ENCODE data around the gene RAB8B. TPM values are rescaled to one million over a fixed set of nuclear protein-coding genes. Genes with fewer than 3 reads are reported as not detected.

RAB8B gene
- total RNA-seq, 3 donors from 2014 or later = 7.4 to 26.4 (median 18.3) TPM

DNA sequence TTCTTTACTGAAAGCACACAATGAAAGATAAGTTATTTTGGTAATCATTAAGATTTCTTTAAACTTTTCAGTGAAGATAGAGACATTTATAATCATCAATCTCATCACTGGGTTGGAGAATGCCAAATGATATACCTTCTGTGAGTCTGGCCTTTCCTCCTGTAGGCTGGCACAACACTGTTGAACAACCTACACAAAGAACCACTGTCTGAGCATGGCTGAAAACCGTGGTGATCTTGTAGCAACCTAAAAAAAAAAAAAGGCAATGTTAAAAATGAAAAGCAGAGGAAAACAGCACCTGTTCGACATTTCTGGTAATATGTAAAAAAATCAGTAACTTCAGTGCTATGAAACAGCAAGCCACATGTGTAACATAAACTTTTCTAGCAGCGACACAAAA lies 33.9 kb upstream of the RAB8B start:
- Histone ChIP-seq H3K4me1 (ENCODE audit: low read depth) (peaks cover 11% of the 10 kb centered on the region), H3K4me3 (no peak overlapping the region), H3K9me3 (no peaks in the 10 kb centered on the region), H3K36me3 (ENCODE audit: low read depth) (no peaks in the 10 kb centered on the region)
- DNase-seq (no peak), ATAC-seq (no peak)
- intact Hi-C loops (cut with DNase I, micrococcal nuclease) = no loop called here
- no peak for TF ChIP-seq CTCF (IDR thresholded peaks at IDR 0.05)

GRCh38 chr15:63156086-63156710 lies 33.2 kb upstream of the RAB8B start:
- H3K36me3 ChIP-seq (ENCODE audit: low read depth) = no peaks in the 10 kb centered on the region
- ATAC-seq (peak; percentile 36), DNase-seq (no peak)
- intact Hi-C loops (cut with DNase I, micrococcal nuclease) = no loop called here
- no peaks in the 10 kb centered on the region for H3K9me3 ChIP-seq
- H3K4me1 ChIP-seq (ENCODE audit: low read depth) = peaks cover 11% of the 10 kb centered on the region
- no peak for TF ChIP-seq CTCF (IDR thresholded peaks at IDR 0.05)
- H3K4me3 ChIP-seq = peak overlapping the region; percentile 63

DNA sequence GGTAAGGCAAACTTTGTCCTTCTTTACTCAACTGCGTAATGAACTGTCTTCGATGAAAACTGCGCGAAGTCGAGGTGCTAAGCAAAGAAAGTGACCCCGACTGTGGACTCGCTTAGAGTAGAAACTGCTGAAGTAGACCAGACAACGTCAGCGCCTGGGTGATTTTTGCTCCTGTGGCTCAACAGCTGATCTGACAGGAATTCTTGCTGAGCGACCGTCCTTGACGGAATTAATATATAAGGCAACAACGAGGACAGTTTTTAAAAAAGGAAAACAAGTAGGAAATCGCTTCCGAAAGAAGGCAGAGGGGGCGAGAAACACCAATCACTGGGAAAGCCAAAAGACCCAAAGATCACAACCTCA lies 32.7 kb upstream of the RAB8B start:
- intact Hi-C loops (cut with DNase I, micrococcal nuclease) = no loop called here
- no peak for TF ChIP-seq CTCF (IDR thresholded peaks at IDR 0.05)

DNA sequence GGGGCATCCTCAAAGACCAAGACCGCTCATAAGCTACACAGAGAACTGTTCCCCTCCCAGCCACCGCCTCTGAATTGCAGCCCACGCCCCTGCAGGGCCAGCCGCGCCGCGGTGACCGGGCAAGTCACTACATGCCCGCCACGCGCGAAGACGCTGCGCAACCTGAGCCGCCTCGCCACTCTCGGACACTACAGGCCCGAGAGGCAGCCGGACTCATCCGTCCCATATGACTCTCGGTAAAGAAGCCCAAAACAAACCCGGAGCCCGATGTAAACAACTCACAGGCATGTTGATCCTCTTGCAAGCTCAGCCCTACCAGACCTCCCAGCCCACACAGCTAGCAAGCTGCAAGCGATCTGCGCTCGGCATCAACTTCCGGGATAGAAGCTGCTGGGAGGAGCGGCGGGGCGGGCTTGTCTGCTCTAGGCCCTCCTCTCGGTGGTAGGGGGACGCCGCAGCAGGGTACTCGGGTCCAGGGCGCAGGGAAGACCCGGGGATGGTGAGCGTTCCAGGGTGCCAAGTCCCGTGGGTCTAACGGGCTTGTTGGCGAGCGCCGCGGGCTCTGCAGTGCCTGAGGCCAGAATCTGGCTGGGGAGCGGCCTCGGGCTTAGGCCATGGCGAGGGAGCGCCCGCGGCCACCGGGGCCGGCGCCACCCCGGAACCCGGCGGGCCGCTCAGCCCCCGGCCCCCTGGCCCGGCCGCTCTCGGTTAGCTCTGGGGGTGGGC lies 32.1 kb upstream of the RAB8B start, which contains the start of gene RPS27L:
Gene RPS27L, minus strand, starts transcription at position 360 of the 726 bp plus-strand sequence. Its CDS starts 72 bp downstream, at position 288.
- Histone ChIP-seq H3K4me3 (peak within 1 kb of the TSS; percentile 63), H3K9me3 (no peaks in the 10 kb centered on the region), H3K36me3 (ENCODE audit: low read depth) (no peaks in the 10 kb centered on the region), H3K4me1 (ENCODE audit: low read depth) (peaks cover 11% of the 10 kb centered on the region)
- no peak for TF ChIP-seq CTCF (IDR thresholded peaks at IDR 0.05)
- ATAC-seq (peak; percentile 98), DNase-seq (peak; percentile 93 to 95 (median 95))
- intact Hi-C loops (cut with DNase I, micrococcal nuclease) = no loop called here

More for the DNA sequence above, 32.7 kb upstream of the RAB8B start:
- Histone ChIP-seq H3K36me3 (ENCODE audit: low read depth) (no peaks in the 10 kb centered on the region), H3K9me3 (no peaks in the 10 kb centered on the region), H3K4me1 (ENCODE audit: low read depth) (peaks cover 11% of the 10 kb centered on the region), H3K4me3 (peak overlapping the region; percentile 63)
- ATAC-seq = peak; percentile 39
- DNase-seq = peak in 2 of 3 donors; percentile 42 to 59

- no peak for TF ChIP-seq CTCF (IDR thresholded peaks at IDR 0.05)
- H3K9me3 ChIP-seq = no peaks in the 10 kb centered on the region
- peak overlapping the region; percentile 63 for H3K4me3 ChIP-seq
- DNase-seq = peak in 1 of 3 donors; percentile 73
- H3K4me1 ChIP-seq (ENCODE audit: low read depth) = peaks cover 11% of the 10 kb centered on the region
- no peaks in the 10 kb centered on the region for H3K36me3 ChIP-seq (ENCODE audit: low read depth)
- peak; percentile 36 for ATAC-seq
- intact Hi-C loops (cut with DNase I, micrococcal nuclease) = no loop called here
These were observed 31.4 kb upstream of the RAB8B start for GRCh38 chr15:63157891-63158431.

Data from mucosa of descending colon (tissue), 3 donors.